ENCODE measurements around the gene ANKH. TPM values are rescaled to one million over a fixed set of nuclear protein-coding genes. Genes with fewer than 3 reads are reported as not detected.

ANKH gene
- total and polyA plus RNA-seq, 4 donors: 9.3 to 57.1 (median 37.4) TPM

- WGBS: 92% methylated on average over 3 of the region's 3 CpGs
- Histone ChIP-seq H3K4me3 (ENCODE audit: low read depth in 1 of 3, low read length in 3 of 3) (no peak overlapping the region), H3K27ac (ENCODE audit: low read depth in 1 of 2, low read length in 2 of 2) (no peak overlapping the region), H3K36me3 (ENCODE audit: control insufficient read depth in 4 of 4, insufficient read depth in 3 of 4, low read depth in 1 of 4, low read length in 3 of 4) (no peaks in the 10 kb centered on the region), H3K9ac (ENCODE audit: low read depth in 1 of 2, low read length in 2 of 2) (no peak overlapping the region), H3K27me3 (ENCODE audit: control insufficient read depth in 4 of 4, insufficient read depth in 4 of 4, low read length in 3 of 4) (no peaks in the 10 kb centered on the region), H3K9me3 (ENCODE audit: control insufficient read depth in 4 of 4, low read length in 3 of 4) (no peaks in the 10 kb centered on the region), H3K4me1 (ENCODE audit: control insufficient read depth in 4 of 4, insufficient read depth in 4 of 4, low read length in 3 of 4) (no peaks in the 10 kb centered on the region)
- TF ChIP-seq RAD21 (IDR thresholded peaks at IDR 0.05) (no peak), MAX (IDR thresholded peaks at IDR 0.05) (no peak), NR2F2 (IDR thresholded peaks at IDR 0.05) (no peak), FOXA2 (IDR thresholded peaks at IDR 0.05) (no peak), HNF4G (IDR thresholded peaks at IDR 0.05) (no peak), SP1 (IDR thresholded peaks at IDR 0.05) (no peak)
- DNase-seq (ENCODE audit: low spot score): no peak
Observed at GRCh38 chr5:14894748-14895147, 23.2 kb upstream of the ANKH start.

GRCh38 chr5:14893381-14893780 is 21.8 kb upstream of the ANKH start:
- TF ChIP-seq REST (IDR thresholded peaks at IDR 0.05) (no peak), JUND (IDR thresholded peaks at IDR 0.05) (no peak), TAF1 (conservative IDR thresholded peaks at IDR 0.05) (no peak), CTCF (IDR thresholded peaks at IDR 0.05; ENCODE audit: low read depth, low read length, missing input control) (no peak), YY1 (IDR thresholded peaks at IDR 0.05) (no peak), FOXA1 (IDR thresholded peaks at IDR 0.05) (no peak), FOXA2 (IDR thresholded peaks at IDR 0.05) (no peak), ZBTB33 (IDR thresholded peaks at IDR 0.05) (no peak), MAX (IDR thresholded peaks at IDR 0.05) (no peak), ATF3 (IDR thresholded peaks at IDR 0.05) (no peak), SP1 (IDR thresholded peaks at IDR 0.05) (no peak), RAD21 (IDR thresholded peaks at IDR 0.05) (no peak), HNF4G (IDR thresholded peaks at IDR 0.05) (no peak), NR2F2 (IDR thresholded peaks at IDR 0.05) (no peak), GABPA (IDR thresholded peaks at IDR 0.05 in 1 of 2, conservative IDR thresholded peaks at IDR 0.05 in 1 of 2) (no peak), RXRA (IDR thresholded peaks at IDR 0.05) (no peak), EGR1 (IDR thresholded peaks at IDR 0.05; ENCODE audit: low read depth in 2 of 2) (no peak), HNF4A (conservative IDR thresholded peaks at IDR 0.05) (no peak)
- H3K4me1 ChIP-seq (ENCODE audit: control insufficient read depth in 4 of 4, insufficient read depth in 4 of 4, low read length in 3 of 4): no peaks in the 10 kb centered on the region
- H3K9ac ChIP-seq (ENCODE audit: low read depth in 1 of 2, low read length in 2 of 2): no peak overlapping the region
- no peaks in the 10 kb centered on the region for H3K27me3 ChIP-seq (ENCODE audit: control insufficient read depth in 4 of 4, insufficient read depth in 4 of 4, low read length in 3 of 4)
- no peak overlapping the region for H3K27ac ChIP-seq (ENCODE audit: low read depth in 1 of 2, low read length in 2 of 2)
- no peaks in the 10 kb centered on the region for H3K36me3 ChIP-seq (ENCODE audit: control insufficient read depth in 4 of 4, insufficient read depth in 3 of 4, low read depth in 1 of 4, low read length in 3 of 4)
- H3K9me3 ChIP-seq (ENCODE audit: control insufficient read depth in 4 of 4, low read length in 3 of 4): no peaks in the 10 kb centered on the region
- no peak overlapping the region for H3K4me3 ChIP-seq (ENCODE audit: low read depth in 1 of 3, low read length in 3 of 3)
- no peak for DNase-seq (ENCODE audit: low spot score)
